Measurements from ENCODE around the gene DND1. TPM values are rescaled to one million over a fixed set of nuclear protein-coding genes. Genes with fewer than 3 reads are reported as not detected.

DND1 gene
- total and polyA plus RNA-seq, 2 experiments from 2014 or later: 8.1 to 15.5 TPM

- H3K4me3 Mint-ChIP-seq: peak within 1 kb of the TSS; percentile 99
- no peaks in the 10 kb centered on the region for H3K9me2 ChIP-seq (ENCODE audit: insufficient read depth)
- H3K27me3 ChIP-seq (ENCODE audit: insufficient read depth): no peaks in the 10 kb centered on the region
- peak within 1 kb of the TSS; percentile 58 for H3K4me3 ChIP-seq
- H2AFZ ChIP-seq: no peak within 1 kb of the TSS
- peaks cover 13% of the 10 kb centered on the region for H3K4me1 Mint-ChIP-seq
- peaks cover 41% of the 10 kb centered on the region for H3K36me3 ChIP-seq (ENCODE audit: insufficient read depth)
- peaks cover 8% of the 10 kb centered on the region; the same call in 1 of the 2 replicates for H4K20me1 ChIP-seq (replicated peaks; ENCODE audit: insufficient read depth)
- H3K79me2 ChIP-seq (replicated peaks; ENCODE audit: insufficient read depth): peaks cover 20% of the 10 kb centered on the region
- peaks cover 92% of the 10 kb centered on the region for H3K36me3 Mint-ChIP-seq (ENCODE audit: low read depth)
- peak within 1 kb of the TSS; percentile 3; the same call in 1 of the 2 replicates for H3K27ac ChIP-seq (ENCODE audit: low read depth)
- no peaks in the 10 kb centered on the region for H3K9me3 Mint-ChIP-seq
- DNase-seq (ENCODE audit: low spot score) (peak; percentile 99), ATAC-seq (peak; percentile 98)
- H3F3A ChIP-seq (replicated peaks; ENCODE audit: low read depth): no peaks in the 10 kb centered on the region; the same call in 1 of the 2 replicates
- peak within 1 kb of the TSS; percentile 98 for H3K27ac Mint-ChIP-seq
- H3K4me1 ChIP-seq (ENCODE audit: insufficient read depth): no peaks in the 10 kb centered on the region
- H3K27me3 Mint-ChIP-seq (ENCODE audit: insufficient read depth, low read depth, poor library complexity): peaks cover 8% of the 10 kb centered on the region
- TF ChIP-seq ETS1 (IDR thresholded peaks at IDR 0.05) (peak; percentile 78), EZH2phosphoT487 (IDR thresholded peaks at IDR 0.05; ENCODE audit: unreplicated experiment) (no peak), EZH2 (IDR thresholded peaks at IDR 0.05; ENCODE audit: low read depth, unreplicated experiment) (no peak), REST (IDR thresholded peaks at IDR 0.05; ENCODE audit: unreplicated experiment) (no peak), POLR2AphosphoS5 (IDR thresholded peaks at IDR 0.05; ENCODE audit: low read depth) (peak; percentile 81), ZNF114 (CRISPR knock-in tag; IDR thresholded peaks at IDR 0.05) (no peak), STAT1 (IDR thresholded peaks at IDR 0.05; ENCODE audit: unreplicated experiment) (no peak), ZNF331 (CRISPR knock-in tag; IDR thresholded peaks at IDR 0.05; ENCODE audit: low read depth) (no peak), ZNF462 (CRISPR knock-in tag; IDR thresholded peaks at IDR 0.05) (no peak), CTCF (conservative IDR thresholded peaks at IDR 0.05; ENCODE audit: low read depth in 2 of 2) (no peak), NANOG (IDR thresholded peaks at IDR 0.05; ENCODE audit: borderline replicate concordance) (no peak), CREB1 (CRISPR knock-in tag; IDR thresholded peaks at IDR 0.05; ENCODE audit: low read depth) (peak; percentile 45), JUNB (IDR thresholded peaks at IDR 0.05; ENCODE audit: unreplicated experiment) (no peak)
- peak within 1 kb of the TSS; percentile 82 for H3K4me2 ChIP-seq
Measured at GRCh38 chr5:140700177-140701144, 27.1 kb upstream of the DND1 start, which contains the start of gene ZMAT2. Gene ZMAT2, plus strand, starts transcription at chr5:140700447. Its CDS starts 14 bp downstream, at chr5:140700461.

All from GM23338 (cell line).